Upper lobe of left lung (tissue), 6 donors: ENCODE data around the gene MESD. TPM values are rescaled to one million over a fixed set of nuclear protein-coding genes. Genes with fewer than 3 reads are reported as not detected.
A peak's percentile ranks its signal among the peaks of the same experiment; 100 is the strongest.

Source experiments
- ATAC-seq, 2 donors: fragments of 200-7000 bp; cut with Tn5 transposase; one replicate each; pipeline ENCODE4 v1.9.1; 2022; ENCODE audit warnings: mild to moderate bottlenecking in 2 of 2, moderate library complexity in 2 of 2; ENCODE audit not compliant: low FRiP score in 2 of 2
- DNase-seq, 2 donors: peaks; one replicate each; pipeline ENCODE4 v3.0.0-alpha.2; 2019 to 2020
- H3K27ac ChIP-seq, 4 donors: fragments of 200-600 bp; sonication (generic); one replicate each; pipeline ENCODE4 v1.5.1; 2016 to 2019
- H3K27me3 ChIP-seq, 4 donors: fragments of 200-600 bp; sonication (generic); one replicate each; pipeline ENCODE4 v1.5.1; 2017 to 2019
- H3K36me3 ChIP-seq, 4 donors: fragments of 200-600 bp; sonication (generic); one replicate each; pipeline ENCODE4 v1.5.1; 2016 to 2019
- H3K4me1 ChIP-seq, 4 donors: fragments of 200-600 bp; sonication (generic); one replicate each; pipeline ENCODE4 v1.5.1; 2018 to 2019
- H3K4me3 ChIP-seq, 4 donors: fragments of 200-600 bp; sonication (generic); one replicate each; pipeline ENCODE4 v1.5.1; 2017 to 2019; ENCODE audit warnings: mild to moderate bottlenecking in 2 of 4, moderate library complexity in 1 of 4
- H3K9me3 ChIP-seq, 4 donors: fragments of 200-600 bp; sonication (generic); one replicate each; pipeline ENCODE4 v1.5.1; 2018 to 2019
- EP300 ChIP-seq, 4 donors: sonication (generic); formaldehyde crosslinking; IDR thresholded peaks; one replicate each; pipeline ENCODE4 v1.5.1; 2017; ENCODE audit warnings: antibody characterized with exemption in 4 of 4, control low read depth in 2 of 4
- POLR2A ChIP-seq, 4 donors: fragments of 450-650 bp; IDR thresholded peaks; one replicate each; pipeline ENCODE4 v1.5.1; 2016 to 2017; ENCODE audit warnings: antibody characterized with exemption in 4 of 4, mild to moderate bottlenecking in 2 of 4
- POLR2AphosphoS5 ChIP-seq, 2 donors: sonication (generic); formaldehyde crosslinking; IDR thresholded peaks; one replicate each; pipeline ENCODE4 v1.5.1; 2017; ENCODE audit warnings: antibody characterized with exemption in 2 of 2
- WGBS, 2 donors: methylation state at CpG; one replicate each; pipeline ENCODE4 v1.1.5; 2017 to 2018; 5-methylcytosine and 5-hydroxymethylcytosine counted together
- total RNA-seq, 6 donors: library from RNA; depleted of rRNA in 4 of 6; stranded (reverse); fragments of >200 nt in 4 of 6; gene quantifications; one replicate each; pipeline versions ENCODE4 v1.1.0 to v1.2.1, GENCODE V29; 2016 to 2021
- TF ChIP-seq, protein P1 (sequence below), 6 experiments: fragments of 450-650 bp in 4 of 6; fragments of 200-600 bp in 2 of 6; sonication (generic) in 2 of 6; IDR thresholded peaks; one replicate each; pipeline ENCODE4 v1.5.1; 2016 to 2019; ENCODE audit warnings: antibody characterized with exemption in 6 of 6
- donor health status: DM: no; HTN: no; CAD: no; lungs with moderate emphysema.
- donor health status: DM: no; HTN: yes; CAD: no; lungs with severe emphysema.

MESD gene
- total RNA-seq, 6 donors from 2014 or later, result 18.2 to 35.6 (median 23.5) TPM

GRCh38 chr15:80988148-80988796, 1.3 kb downstream of the MESD start:
- H3K4me3 ChIP-seq, result peak overlapping the region; percentile 65 to 77 (median 70)
- peak overlapping the region in 1 of 4 donors; percentile 93 for H3K27ac ChIP-seq
- DNase-seq (no peak), ATAC-seq (no peak)
- no peaks in the 10 kb centered on the region for H3K9me3 ChIP-seq
- peaks cover 42 to 64% (median 49%) of the 10 kb centered on the region in 4 donors for H3K4me1 ChIP-seq
- no peaks in the 10 kb centered on the region for H3K27me3 ChIP-seq
- no peaks in the 10 kb centered on the region for H3K36me3 ChIP-seq
- WGBS, 2 donors, result 63 to 70% methylated on average over 8 of the region's 8 CpGs
- TF ChIP-seq POLR2AphosphoS5 (IDR thresholded peaks at IDR 0.05) (no peak), POLR2A (IDR thresholded peaks at IDR 0.05) (no peak), EP300 (IDR thresholded peaks at IDR 0.05) (no peak)
- TF ChIP-seq, protein P1, sequence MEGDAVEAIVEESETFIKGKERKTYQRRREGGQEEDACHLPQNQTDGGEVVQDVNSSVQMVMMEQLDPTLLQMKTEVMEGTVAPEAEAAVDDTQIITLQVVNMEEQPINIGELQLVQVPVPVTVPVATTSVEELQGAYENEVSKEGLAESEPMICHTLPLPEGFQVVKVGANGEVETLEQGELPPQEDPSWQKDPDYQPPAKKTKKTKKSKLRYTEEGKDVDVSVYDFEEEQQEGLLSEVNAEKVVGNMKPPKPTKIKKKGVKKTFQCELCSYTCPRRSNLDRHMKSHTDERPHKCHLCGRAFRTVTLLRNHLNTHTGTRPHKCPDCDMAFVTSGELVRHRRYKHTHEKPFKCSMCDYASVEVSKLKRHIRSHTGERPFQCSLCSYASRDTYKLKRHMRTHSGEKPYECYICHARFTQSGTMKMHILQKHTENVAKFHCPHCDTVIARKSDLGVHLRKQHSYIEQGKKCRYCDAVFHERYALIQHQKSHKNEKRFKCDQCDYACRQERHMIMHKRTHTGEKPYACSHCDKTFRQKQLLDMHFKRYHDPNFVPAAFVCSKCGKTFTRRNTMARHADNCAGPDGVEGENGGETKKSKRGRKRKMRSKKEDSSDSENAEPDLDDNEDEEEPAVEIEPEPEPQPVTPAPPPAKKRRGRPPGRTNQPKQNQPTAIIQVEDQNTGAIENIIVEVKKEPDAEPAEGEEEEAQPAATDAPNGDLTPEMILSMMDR (IDR thresholded peaks at IDR 0.05), result no peak

GRCh38 chr15:80986487-80986886, 3.1 kb downstream of the MESD start:
- Histone ChIP-seq H3K4me3 (no peak overlapping the region), H3K4me1 (peaks cover 42 to 58% (median 49%) of the 10 kb centered on the region in 4 donors), H3K36me3 (peaks cover 0 to 5% (median 3%) of the 10 kb centered on the region in 4 donors), H3K27ac (peak overlapping the region in 1 of 4 donors; percentile 5), H3K27me3 (no peaks in the 10 kb centered on the region), H3K9me3 (no peaks in the 10 kb centered on the region)
- WGBS, 2 donors, result 85 to 88% methylated on average over 1 of the region's 1 CpG
- TF ChIP-seq EP300 (IDR thresholded peaks at IDR 0.05), result no peak
- no peak for TF ChIP-seq POLR2A (IDR thresholded peaks at IDR 0.05)
- TF ChIP-seq POLR2AphosphoS5 (IDR thresholded peaks at IDR 0.05), result no peak
- TF ChIP-seq, protein P1 (IDR thresholded peaks at IDR 0.05), result no peak
- no peak for ATAC-seq
- DNase-seq, result no peak

DNA sequence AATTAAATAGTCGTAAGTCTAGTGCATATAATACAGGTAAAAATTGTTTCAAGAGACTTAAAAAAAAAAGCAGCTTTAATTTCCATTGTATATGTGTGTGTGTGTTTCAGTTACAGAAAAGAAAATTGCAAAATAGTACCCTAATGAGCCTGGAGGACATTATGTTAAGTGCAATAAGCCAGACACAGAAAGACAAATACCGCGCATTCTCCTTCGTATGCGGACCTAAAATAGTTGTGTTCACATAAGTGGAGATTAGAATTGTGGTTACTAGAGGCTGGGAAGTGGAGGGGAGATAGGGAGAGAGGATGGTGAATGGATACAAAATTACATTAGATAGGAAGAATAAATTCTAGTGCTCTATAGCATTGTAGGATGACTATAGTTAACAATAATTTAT, 3.6 kb downstream of the MESD start:
- TF ChIP-seq EP300 (IDR thresholded peaks at IDR 0.05), result no peak
- TF ChIP-seq, protein P1 (IDR thresholded peaks at IDR 0.05), result no peak
- TF ChIP-seq POLR2A (IDR thresholded peaks at IDR 0.05), result no peak
- TF ChIP-seq POLR2AphosphoS5 (IDR thresholded peaks at IDR 0.05), result no peak
- Histone ChIP-seq H3K27ac (no peak overlapping the region), H3K4me3 (no peak overlapping the region), H3K36me3 (peaks cover 0 to 10% (median 6%) of the 10 kb centered on the region in 4 donors), H3K4me1 (peaks cover 42 to 53% (median 45%) of the 10 kb centered on the region in 4 donors), H3K27me3 (no peaks in the 10 kb centered on the region), H3K9me3 (no peaks in the 10 kb centered on the region)
- DNase-seq (no peak), ATAC-seq (no peak)
- 80 to 87% methylated on average over 5 of the region's 5 CpGs for WGBS, 2 donors

DNA sequence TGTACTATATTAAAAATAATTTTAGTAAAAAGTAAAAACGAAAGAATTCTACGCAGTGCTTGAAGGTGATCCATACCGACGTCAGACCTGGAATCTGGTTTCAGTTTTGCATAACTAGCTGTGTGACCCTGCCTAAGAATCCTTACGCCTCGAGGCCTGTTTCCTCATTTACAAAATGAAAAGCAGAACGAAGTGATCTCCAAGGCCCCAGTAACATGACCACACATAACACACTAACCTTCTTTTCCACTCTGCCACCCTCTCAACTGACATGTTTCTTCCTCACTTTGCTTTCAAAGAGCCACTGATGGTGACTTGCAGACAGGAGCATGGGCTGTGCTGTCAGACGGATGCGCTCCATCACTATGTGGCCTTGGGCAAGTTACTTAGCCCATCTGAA, 4.8 kb downstream of the MESD start:
- ATAC-seq, result peak in 1 of 2 donors; percentile 27
- WGBS, 2 donors, result 46 to 50% methylated on average over 9 of the region's 9 CpGs
- H3K36me3 ChIP-seq, result peaks cover 0 to 21% (median 9%) of the 10 kb centered on the region in 4 donors
- peak overlapping the region; percentile 46 to 70 (median 56) for H3K27ac ChIP-seq
- no peak overlapping the region for H3K4me3 ChIP-seq
- H3K4me1 ChIP-seq, result peaks cover 33 to 43% (median 36%) of the 10 kb centered on the region in 4 donors
- no peaks in the 10 kb centered on the region for H3K9me3 ChIP-seq
- no peak for DNase-seq
- peak in 1 of 4 donors; percentile 32 for TF ChIP-seq POLR2A (IDR thresholded peaks at IDR 0.05)
- no peak for TF ChIP-seq EP300 (IDR thresholded peaks at IDR 0.05)
- no peaks in the 10 kb centered on the region for H3K27me3 ChIP-seq

DNA sequence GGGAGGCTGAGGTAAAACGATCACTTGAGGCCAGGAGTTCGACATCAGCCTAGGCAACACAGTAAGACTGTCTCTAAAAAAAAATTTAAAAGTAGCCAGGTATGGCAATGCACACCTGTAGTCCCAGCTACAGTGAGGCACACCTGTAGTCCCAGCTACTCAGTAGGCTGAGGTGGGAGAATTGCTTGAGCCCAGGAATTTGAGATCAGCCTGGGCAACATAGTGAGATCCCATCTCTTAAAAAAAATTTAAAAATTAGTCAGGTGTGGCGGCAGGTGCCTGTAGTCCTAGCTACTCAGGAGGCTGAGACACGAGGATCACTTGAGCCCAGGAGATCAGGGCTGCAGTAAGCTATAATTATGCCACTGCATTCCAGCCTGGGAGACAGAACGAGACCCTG, 6.8 kb downstream of the MESD start:
- 84 to 91% methylated on average over 5 of the region's 5 CpGs for WGBS, 2 donors
- H3K27me3 ChIP-seq, result no peaks in the 10 kb centered on the region
- DNase-seq, result no peak
- ATAC-seq, result no peak
- H3K9me3 ChIP-seq, result no peaks in the 10 kb centered on the region
- peaks cover 8 to 40% (median 19%) of the 10 kb centered on the region in 4 donors for H3K36me3 ChIP-seq
- TF ChIP-seq POLR2AphosphoS5 (IDR thresholded peaks at IDR 0.05) (no peak), EP300 (IDR thresholded peaks at IDR 0.05) (no peak), POLR2A (IDR thresholded peaks at IDR 0.05) (no peak)
- TF ChIP-seq, protein P1 (IDR thresholded peaks at IDR 0.05), result no peak
- no peak overlapping the region for H3K4me3 ChIP-seq
- H3K4me1 ChIP-seq, result peaks cover 24 to 33% (median 25%) of the 10 kb centered on the region in 4 donors
- no peak overlapping the region for H3K27ac ChIP-seq
